Right lobe of liver (tissue), 6 donors: Measurements from ENCODE around the gene VPS35. TPM values are rescaled to one million over a fixed set of nuclear protein-coding genes. Genes with fewer than 3 reads are reported as not detected.

Source experiments
- ATAC-seq, 4 donors: fragments of 200-7000 bp; cut with Tn5 transposase; one replicate each; pipeline ENCODE4 v1.9.1; 2020; ENCODE audit warnings: mild to moderate bottlenecking in 4 of 4, moderate library complexity in 4 of 4
- DNase-seq, 3 donors: peaks; one replicate each; pipeline ENCODE4 v3.0.0-alpha.2; 2020
- H3K27ac ChIP-seq, 3 donors: fragments of 200-600 bp; one replicate each; pipeline ENCODE4 v1.8.0; 2022
- H3K27me3 ChIP-seq, 2 donors: fragments of 200-600 bp; one replicate each; pipeline ENCODE4 v1.8.0; 2022
- H3K36me3 ChIP-seq, 4 donors: fragments of 200-600 bp; sonication (generic) in 1 of 4; one replicate each; pipeline versions ENCODE4 v1.5.1 to v1.8.0; 2017 to 2022; ENCODE audit warnings: control low read depth in 1 of 4
- H3K4me1 ChIP-seq, 4 donors: fragments of 200-600 bp; sonication (generic) in 1 of 4; one replicate each; pipeline versions ENCODE4 v1.5.1 to v1.8.0; 2017 to 2022; ENCODE audit warnings: control low read depth in 1 of 4
- H3K4me3 ChIP-seq, 3 donors: fragments of 200-600 bp; one replicate each; pipeline ENCODE4 v1.8.0; 2022
- H3K9me3 ChIP-seq, 4 donors: fragments of 200-600 bp; sonication (generic) in 1 of 4; one replicate each; pipeline versions ENCODE4 v1.5.1 to v1.8.0; 2017 to 2022; ENCODE audit warnings: control low read depth in 1 of 4
- POLR2A ChIP-seq: fragments of 450-650 bp; IDR thresholded peaks from one replicate; pipeline ENCODE4 v1.6.1; 2017; ENCODE audit warnings: antibody characterized with exemption, mild to moderate bottlenecking
- whole genome bisulfite sequencing: methylation state at CpG from one replicate; pipeline ENCODE4 v1.1.6; 2018; ENCODE audit warnings: low coverage, low lambda C conversion rate; ENCODE audit not compliant: insufficient coverage; ENCODE audit errors: missing lambda C conversion rate; 5-methylcytosine and 5-hydroxymethylcytosine counted together
- intact Hi-C, 2 donors: fragments of 100-400 bp; cut with DNase I; formaldehyde crosslinking; loops; one replicate each; pipeline versions ENCODE4 v1.11.2 to v1.14.1; 2022
- total RNA-seq, 6 experiments: library from RNA; depleted of rRNA in 2 of 6; stranded (reverse); fragments of >200 nt in 2 of 6; fragmentation: NEBNext Ultra II Directional in 3 of 6; extraction: Animal tissue kit (Norgen Biotek cat#: 25700) in 3 of 6; gene quantifications; one replicate each; pipeline versions ENCODE4 v1.1.0 to v1.2.4, GENCODE V29; 2016 to 2023
- TF ChIP-seq, protein P1 (sequence below), 4 donors: fragments of 200-600 bp in 3 of 4; fragments of 450-650 bp in 1 of 4; IDR thresholded peaks; one replicate each; pipeline versions ENCODE4 v1.5.1 to v1.8.0; 2016 to 2022; ENCODE audit warnings: antibody characterized with exemption in 4 of 4, mild to moderate bottlenecking in 2 of 4
- donor health status: DM: no; HTN: yes; CAD: no.
- donor health status: DM: no; HTN: no; CAD: no.
- donor health status: DM: no; HTN: no; CAD: no.
- donor health status: DM: no; HTN: yes; CAD: no.
- donor health status: DM: no; HTN: yes; CAD: no.

The VPS35 gene
- total RNA-seq, 6 experiments from 2014 or later = 18.0 to 36.5 (median 28.9) TPM

DNA sequence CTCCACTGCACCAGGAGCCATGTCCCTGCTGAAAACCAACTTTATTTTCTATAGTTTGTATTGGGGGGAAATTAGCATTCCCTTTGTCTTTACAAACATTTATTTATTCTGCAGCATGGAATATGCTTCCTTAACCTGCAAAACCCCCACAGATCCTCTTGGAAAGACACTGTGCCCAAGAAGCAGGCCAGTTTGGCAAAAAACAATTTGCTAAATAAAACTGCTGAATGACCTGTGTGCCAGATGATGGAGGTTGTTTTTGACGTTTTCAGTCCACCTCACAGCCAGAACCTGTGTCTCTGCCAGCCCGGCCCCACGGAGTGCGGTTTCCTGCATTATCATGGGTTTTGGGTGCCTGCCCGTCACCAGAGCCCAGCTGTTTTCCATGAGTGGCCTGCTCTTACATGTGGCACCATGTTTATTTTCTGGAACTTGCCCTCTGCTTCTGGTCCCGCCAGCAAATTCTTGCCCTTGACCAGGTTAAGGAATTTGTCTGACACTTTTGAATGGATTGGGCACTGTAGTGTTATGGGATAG, 26.9 kb upstream of the VPS35 start:
- H3K4me1 ChIP-seq = no peaks in the 10 kb centered on the region

DNA sequence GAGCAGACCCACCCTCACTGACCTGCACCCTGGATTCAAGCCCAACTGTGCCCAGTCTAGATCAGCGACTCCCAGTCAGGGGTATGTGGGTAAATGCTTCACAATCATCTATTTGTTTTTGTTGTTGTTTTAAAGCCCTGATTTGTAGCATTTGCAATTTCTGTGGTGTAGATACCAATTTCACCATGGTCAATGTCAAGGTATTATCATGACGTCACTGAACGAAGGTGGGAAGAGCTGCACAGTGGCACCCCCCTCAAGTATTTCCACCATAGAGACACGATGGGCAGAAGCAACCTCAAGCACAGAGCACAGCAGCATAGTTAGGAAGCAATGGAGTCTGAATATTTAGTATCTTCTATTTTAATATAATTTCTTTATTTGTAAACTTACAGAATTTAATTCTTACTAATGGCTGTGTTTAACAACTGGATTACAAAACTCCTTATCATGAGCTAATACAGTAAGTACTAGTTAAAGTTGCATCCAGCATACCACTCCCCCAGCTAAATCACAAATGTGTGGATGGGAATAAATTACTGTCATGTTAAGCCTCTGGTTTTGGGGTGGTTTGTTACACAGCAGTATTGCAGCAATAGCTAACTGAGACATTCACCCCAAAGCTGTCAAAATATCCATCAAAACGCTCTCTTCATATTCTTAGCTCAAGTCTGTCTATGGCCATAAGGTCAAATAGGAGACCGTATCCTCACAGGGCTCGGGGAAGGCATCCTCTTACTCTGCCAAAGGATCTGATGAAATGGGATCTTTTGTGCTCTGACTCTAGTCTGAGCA, 26.0 kb upstream of the VPS35 start:
- Histone ChIP-seq H3K4me1 (no peaks in the 10 kb centered on the region), H3K36me3 (no peaks in the 10 kb centered on the region), H3K27ac (no peak overlapping the region), H3K9me3 (no peaks in the 10 kb centered on the region), H3K4me3 (no peak overlapping the region), H3K27me3 (no peaks in the 10 kb centered on the region)
- no peak for DNase-seq
- no peak for ATAC-seq
- intact Hi-C loops = no loop called here
- TF ChIP-seq, protein P1, sequence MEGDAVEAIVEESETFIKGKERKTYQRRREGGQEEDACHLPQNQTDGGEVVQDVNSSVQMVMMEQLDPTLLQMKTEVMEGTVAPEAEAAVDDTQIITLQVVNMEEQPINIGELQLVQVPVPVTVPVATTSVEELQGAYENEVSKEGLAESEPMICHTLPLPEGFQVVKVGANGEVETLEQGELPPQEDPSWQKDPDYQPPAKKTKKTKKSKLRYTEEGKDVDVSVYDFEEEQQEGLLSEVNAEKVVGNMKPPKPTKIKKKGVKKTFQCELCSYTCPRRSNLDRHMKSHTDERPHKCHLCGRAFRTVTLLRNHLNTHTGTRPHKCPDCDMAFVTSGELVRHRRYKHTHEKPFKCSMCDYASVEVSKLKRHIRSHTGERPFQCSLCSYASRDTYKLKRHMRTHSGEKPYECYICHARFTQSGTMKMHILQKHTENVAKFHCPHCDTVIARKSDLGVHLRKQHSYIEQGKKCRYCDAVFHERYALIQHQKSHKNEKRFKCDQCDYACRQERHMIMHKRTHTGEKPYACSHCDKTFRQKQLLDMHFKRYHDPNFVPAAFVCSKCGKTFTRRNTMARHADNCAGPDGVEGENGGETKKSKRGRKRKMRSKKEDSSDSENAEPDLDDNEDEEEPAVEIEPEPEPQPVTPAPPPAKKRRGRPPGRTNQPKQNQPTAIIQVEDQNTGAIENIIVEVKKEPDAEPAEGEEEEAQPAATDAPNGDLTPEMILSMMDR (IDR thresholded peaks at IDR 0.05) = no peak
- WGBS = 85% methylated on average over 7 of the region's 7 CpGs

More for the DNA sequence above, 26.9 kb upstream of the VPS35 start:
- intact Hi-C loops = no loop called here
- Histone ChIP-seq H3K36me3 (no peaks in the 10 kb centered on the region), H3K27ac (no peak overlapping the region), H3K9me3 (no peaks in the 10 kb centered on the region), H3K27me3 (no peaks in the 10 kb centered on the region), H3K4me3 (no peak overlapping the region)
- DNase-seq (no peak), ATAC-seq (no peak)
- WGBS = 70% methylated on average over 2 of the region's 6 CpGs
- TF ChIP-seq POLR2A = no peak
- TF ChIP-seq, protein P1 (IDR thresholded peaks at IDR 0.05) = no peak

DNA sequence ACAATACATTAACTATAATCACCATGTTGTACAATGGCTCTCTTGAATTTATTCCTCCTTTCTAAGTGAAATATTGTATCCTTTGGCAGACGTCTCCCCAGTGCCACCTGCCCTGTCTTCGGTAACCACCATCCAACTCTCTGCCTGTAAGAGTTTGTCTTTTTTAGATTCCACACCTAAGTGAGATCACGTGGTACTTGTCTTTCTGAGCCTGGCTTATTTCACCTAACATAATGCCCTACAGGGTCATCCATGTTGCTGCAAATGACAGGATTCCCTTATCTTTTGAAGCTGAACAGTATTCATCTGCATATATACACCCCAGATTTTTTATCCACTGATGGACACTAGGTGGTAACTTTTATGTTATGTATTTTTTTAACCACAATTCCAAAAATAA, 24.7 kb upstream of the VPS35 start:
- no peak overlapping the region for H3K4me3 ChIP-seq
- ATAC-seq (no peak), DNase-seq (no peak)
- no peaks in the 10 kb centered on the region for H3K4me1 ChIP-seq
- no peaks in the 10 kb centered on the region for H3K36me3 ChIP-seq
- TF ChIP-seq POLR2A = no peak
- TF ChIP-seq, protein P1 (IDR thresholded peaks at IDR 0.05) = no peak
- 74% methylated on average over 3 of the region's 3 CpGs for WGBS
- intact Hi-C loops = no loop called here
- H3K9me3 ChIP-seq = no peaks in the 10 kb centered on the region
- no peak overlapping the region for H3K27ac ChIP-seq
- no peaks in the 10 kb centered on the region for H3K27me3 ChIP-seq

DNA sequence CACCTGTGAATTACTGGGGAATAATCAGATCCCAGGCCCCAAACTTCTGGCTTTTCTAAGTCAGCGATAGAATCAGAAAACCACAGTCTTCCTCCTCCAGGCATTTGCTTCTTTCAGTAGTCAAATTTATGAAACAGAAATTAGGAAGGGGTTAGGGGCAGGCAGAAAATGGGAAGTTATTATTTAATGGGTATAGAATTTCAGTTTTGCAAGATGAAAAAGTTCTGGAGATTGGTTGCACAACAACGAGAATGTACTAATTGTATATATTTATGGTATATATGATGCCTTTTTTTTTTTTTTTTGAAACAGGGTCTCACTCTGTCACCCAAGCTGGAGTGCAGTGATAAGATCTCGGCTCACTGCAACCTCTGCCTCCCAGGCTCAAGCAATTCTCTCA, 23.9 kb upstream of the VPS35 start:
- Histone ChIP-seq H3K27ac (no peak overlapping the region), H3K9me3 (no peaks in the 10 kb centered on the region), H3K4me1 (no peaks in the 10 kb centered on the region), H3K4me3 (no peak overlapping the region), H3K36me3 (no peaks in the 10 kb centered on the region), H3K27me3 (no peaks in the 10 kb centered on the region)
- no peak for ATAC-seq
- no peak for DNase-seq
- WGBS = 73% methylated on average over 3 of the region's 3 CpGs
- no peak for TF ChIP-seq POLR2A
- TF ChIP-seq, protein P1 (IDR thresholded peaks at IDR 0.05) = no peak
- intact Hi-C loops = no loop called here
